ENCODE measurements around the gene CD27.

DNA sequence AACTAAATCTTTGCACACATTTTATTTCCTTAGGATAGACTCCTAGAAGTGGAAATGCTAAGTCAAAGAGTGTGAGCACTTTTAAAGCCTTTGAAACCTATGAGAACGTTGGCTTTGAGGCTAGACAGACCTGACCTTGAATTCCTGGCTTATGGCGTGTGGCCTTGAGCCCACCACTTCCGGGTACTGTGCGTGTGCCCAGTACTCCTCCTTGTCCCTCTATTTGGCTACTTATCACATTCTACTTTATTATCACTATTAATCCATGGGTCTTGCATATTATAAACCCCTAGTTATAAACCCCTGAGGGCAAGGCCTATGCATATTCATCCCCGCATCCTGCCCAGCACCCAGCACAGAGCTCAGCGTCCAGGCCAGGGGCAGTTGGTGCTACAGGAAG is 26.0 kb upstream of the CD27 start:
- TF ChIP-seq POLR2AphosphoS5 (IDR thresholded peaks at IDR 0.05), result no peak
- no peak for TF ChIP-seq CTCF (IDR thresholded peaks at IDR 0.05)

Measured in transverse colon (tissue), 4 donors.